HT1080 (cell line): Measurements from ENCODE around the gene FADS2. TPM values are rescaled to one million over a fixed set of nuclear protein-coding genes. Genes with fewer than 3 reads are reported as not detected.

Experiments
- DNase-seq: peaks from one replicate; pipeline ENCODE4 v3.0.0-alpha.2; 2015; ENCODE audit warnings: low read depth
- polyA plus RNA-seq, 2 experiments: library from polyadenylated mRNA; depleted of rRNA; stranded (reverse); fragments of >200 nt; gene quantifications; 2 replicates each; pipeline ENCODE4 v1.2.3, GENCODE V29; 2015
- total RNA-seq: library from RNA; depleted of rRNA; stranded (reverse); fragments of >200 nt; shearing (Covaris generic); gene quantifications from 2 replicates; pipeline ENCODE4 v1.2.3, GENCODE V29; 2014; rRNA removed

FADS2 gene
- total RNA-seq: 105 and 125 TPM in 2 replicates
- polyA plus RNA-seq (2015; cell fraction: cytosol; rRNA removed): 66.8 and 76.0 TPM in 2 replicates
- polyA plus RNA-seq (2015; cell fraction: nucleus; rRNA removed): 118 and 122 TPM in 2 replicates

DNA sequence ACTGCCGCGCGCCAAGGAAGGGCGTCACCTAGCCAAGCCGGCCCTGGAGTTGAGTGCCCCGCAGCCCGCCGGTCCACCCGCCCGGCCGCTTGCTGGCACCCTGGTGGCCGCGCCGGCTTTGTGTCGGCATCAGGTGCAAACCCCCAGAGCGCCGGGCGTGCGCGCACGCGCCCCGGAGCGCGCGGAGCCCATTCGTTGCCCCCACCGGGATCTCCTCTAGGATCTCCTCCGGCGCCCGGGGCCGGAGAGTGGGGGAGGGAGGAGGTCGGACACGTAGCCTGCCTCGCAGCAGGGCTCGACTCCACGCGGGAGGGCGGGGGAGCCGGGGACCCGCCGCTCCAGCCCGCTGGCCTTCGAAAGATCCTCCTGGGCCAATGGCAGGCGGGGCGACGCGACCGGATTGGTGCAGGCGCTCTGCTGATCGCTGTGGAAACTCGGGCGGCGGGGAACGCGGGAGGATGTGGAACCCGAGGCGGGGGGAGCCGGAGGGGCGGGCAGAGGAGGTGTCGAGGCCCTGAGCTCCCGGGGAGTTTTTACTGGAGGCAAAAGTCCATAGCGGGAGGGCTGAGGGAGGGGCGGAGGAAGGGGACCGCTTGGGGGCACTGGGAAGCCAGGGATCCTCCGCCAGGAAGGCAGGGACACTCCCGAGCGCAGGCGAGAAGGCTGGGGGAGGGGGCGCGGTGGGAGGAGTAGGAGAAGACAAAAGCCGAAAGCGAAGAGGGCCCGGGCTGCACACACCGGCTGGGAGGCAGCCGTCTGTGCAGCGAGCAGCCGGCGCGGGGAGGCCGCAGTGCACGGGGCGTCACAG lies at the start of gene FADS2:
Gene FADS2 (plus strand): TSS at position 730 of the 808 bp plus-strand sequence. CDS start 91 bp downstream, outside the sequence.
- DNase-seq: peak; percentile 89

DNA sequence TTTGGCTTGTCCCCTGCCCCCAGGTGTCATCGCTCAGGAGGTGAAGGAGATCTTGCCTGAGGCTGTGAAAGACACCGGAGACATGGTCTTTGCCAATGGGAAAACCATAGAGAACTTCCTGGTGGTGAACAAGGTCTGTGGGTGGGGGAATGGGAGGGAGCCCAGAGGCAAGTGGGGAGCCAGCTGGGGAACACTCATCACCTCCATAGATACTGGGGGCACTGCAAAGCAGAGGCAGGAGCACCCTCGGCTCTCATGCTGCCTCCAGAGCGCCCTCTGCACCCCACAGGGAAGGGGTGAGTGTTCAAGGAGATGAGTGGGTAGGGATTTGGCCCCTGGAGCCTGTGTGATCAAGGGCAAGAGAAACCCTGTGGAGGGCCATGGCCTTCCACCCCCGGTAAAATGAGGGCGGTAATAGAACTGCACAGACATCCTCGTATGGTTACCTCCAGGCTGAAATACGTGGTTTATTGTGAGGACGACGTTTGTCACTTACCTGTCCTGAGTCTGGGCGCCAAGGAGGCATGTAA lies 49.7 kb upstream of the FADS2 start:
- DNase-seq: no peak

DNA sequence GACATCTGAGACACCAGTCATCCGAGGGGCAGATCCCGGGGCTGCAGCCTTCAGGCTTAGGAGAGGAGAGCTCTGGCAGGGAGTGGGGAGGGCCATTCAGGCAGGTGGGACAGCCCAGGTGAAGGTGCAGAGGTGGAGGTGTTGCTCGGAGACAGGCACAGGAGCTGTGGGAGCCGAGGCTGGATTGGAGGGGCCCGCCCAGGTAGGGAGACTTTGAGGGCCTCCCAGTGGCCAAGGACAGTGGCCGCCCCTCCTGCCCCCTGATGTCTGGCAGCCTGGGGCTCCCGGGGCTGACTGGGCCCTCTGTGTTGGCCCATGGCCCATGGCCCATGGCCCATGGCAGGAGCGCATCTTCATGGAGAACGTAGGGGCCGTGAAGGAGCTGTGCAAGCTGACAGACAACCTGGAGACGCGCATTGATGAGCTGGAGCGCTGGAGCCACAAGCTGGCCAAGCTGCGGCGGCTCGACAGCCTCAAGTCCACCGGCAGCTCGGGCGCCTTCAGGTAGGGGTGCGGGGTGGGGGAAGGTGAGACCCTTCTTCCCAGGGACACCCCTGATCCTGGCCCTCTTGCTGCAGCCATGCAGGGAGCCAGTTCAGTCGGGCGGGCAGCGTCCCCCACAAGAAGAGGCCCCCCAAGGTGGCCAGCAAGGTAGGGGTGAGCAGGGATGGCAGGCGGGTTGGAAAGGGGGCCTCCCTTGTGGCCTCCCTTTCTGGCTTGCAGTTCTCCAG lies 49.0 kb upstream of the FADS2 start:
- DNase-seq: no peak

DNA sequence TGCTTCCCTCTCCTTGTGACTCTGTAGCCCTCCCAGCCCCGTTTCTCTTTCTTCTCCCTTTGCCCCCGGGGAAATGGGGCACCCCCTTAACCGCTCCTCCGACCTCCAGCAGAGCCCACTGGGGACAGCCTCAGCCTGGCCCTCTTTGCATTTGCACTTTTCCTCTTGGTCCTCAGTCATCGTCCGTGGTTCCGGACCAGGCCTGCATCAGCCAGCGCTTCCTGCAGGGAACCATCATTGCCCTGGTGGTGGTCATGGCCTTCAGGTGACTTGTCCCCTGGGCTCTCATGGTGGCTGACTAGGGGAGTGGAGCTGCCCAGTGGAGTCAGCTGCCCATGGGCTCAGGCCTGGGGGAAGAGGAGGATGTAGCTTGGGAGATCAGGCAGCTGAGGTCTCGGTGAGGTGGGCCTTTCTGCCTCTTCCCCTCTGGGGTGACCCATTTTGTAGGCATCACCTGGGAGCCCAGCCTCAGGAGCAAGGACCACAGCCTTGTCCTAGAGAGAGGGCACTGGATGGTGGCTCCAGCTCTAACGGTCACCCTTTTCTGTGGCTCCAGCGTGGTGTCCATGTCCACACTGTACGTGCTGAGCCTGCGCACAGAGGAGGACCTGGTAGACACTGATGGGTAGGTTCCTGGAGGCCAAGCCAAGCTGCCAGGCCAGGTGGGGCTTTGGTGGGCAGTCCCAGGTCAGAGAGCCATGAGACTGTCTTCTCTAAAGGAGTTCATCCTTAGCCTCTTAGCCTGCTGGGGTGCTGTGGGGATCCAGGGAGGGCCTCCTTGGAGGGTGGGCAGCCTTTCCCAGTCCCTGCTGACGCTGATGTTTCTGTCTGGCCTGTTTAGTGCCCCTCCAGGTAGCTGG lies 48.2 kb upstream of the FADS2 start:
- no peak for DNase-seq

DNA sequence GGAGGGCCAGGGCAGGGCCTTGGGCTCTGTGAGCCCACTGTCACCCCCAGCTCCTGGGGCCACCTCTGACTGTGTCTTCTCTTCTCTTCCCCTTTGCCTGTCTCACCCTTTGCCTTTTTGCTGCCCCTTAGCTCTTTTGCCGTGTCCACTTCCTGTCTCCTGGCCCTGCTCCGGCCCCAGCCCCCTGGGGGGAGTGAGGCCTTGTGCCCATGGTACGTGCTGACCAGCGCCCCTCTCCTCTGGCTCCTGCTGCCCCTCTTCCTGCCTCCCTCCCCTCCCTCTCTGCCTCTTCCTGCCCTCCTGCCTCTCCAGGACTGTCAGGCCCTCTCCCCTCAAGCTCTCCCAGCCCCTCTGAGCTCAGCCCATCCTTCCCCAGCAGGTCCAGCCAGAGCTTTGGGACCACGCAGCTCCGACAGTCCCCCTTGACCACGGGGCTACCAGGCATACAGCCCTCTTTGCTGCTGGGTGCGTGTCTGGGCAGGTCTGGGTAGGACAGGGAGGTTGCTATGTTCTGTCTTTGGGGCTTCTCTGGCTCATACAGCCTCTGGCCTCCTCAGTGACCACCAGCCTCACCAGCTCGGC lies 47.4 kb upstream of the FADS2 start:
- DNase-seq: no peak

DNA sequence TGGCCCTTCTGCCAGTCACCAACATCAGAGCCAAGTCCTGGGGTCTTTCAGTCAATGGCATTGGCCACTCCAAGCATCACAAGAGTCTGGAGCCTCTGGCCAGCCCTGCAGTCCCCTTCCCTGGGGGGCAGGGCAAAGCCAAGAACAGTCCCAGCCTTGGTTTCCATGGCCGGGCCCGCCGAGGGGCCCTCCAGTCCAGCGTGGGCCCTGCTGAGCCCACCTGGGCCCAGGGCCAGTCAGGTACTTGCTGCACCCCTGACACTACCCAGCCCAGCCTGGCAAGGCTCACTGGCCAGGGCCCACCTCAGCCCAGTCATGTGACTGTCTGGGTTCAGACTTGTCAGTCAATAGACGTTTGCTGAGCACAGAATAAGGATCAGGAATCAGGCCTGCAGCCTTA lies 46.5 kb upstream of the FADS2 start:
- no peak for DNase-seq

DNA sequence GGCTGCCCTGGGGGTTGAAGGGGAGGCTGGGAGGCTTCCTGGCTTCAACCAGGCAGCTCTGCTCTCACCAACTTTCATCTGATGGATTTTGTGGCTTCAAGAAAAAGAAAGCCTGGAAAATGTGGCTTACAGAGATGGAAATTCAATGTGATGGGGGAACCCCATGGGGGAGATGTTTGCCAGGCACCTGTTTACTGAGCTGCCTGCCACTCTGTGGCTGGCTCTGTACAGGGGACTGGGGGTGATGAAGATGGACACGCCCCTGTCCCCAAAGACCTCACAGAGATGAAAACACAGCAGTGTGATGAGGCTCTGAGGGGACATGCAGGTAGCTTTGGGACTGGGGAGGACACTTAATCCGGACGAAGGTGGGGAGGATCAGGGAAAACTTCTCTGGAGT lies 45.8 kb upstream of the FADS2 start:
- no peak for DNase-seq

DNA sequence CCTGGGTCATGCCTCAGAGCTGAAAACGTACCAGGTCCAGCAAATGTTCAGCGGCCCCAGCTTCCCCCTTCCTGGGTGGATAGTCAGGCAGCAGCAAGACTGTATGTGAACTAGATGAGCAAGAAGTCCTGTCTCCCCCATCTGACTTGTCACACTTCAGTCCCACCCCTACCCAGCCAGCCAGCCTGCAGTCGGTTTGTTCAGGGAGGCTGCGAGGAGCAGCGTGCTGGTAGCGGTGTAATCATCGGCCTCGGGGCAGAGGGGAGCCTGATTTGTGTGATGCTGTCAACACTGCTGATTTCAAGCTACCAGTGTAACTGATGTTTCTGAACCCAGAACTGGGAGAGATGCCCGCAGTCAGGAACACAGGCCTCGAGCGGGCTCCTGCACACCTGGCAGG lies 45.3 kb upstream of the FADS2 start:
- no peak for DNase-seq

DNA sequence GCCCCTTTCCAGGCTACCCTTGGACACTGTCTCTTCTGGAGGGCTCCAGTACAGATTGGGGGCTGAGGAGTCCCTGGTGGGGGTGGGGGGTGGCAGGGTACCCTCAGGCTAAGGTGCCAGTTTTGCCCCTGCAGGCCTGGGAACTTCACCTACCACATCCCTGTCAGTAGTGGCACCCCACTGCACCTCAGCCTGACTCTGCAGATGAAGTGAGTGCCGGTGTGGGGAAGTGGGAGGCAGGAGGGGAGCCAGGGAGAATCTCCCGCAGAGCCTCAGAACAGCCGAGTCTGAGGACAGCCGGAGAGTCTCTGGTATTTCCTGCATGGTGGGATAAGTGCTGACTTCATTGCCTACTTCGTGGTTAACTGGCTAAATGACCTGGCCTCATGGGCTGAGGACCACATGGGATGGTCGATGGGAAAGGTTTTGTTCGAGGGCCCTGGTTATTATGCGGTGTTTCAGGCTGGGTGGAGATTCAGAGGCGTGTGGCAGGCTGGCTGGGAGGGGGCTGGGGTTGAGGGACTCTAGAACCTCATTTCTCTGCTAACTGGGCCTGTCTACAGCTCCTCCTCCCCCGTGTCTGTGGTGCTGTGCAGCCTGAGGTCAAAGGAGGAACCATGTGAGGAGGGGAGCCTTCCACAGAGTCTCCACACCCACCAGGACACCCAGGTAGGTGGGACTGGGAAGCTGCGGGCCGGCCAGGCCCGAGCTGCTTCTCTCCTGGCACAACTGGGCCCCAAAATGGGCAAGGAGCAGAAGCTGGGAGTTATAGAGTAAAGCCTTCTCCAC lies 44.2 kb upstream of the FADS2 start:
- DNase-seq: peak; percentile 40

DNA sequence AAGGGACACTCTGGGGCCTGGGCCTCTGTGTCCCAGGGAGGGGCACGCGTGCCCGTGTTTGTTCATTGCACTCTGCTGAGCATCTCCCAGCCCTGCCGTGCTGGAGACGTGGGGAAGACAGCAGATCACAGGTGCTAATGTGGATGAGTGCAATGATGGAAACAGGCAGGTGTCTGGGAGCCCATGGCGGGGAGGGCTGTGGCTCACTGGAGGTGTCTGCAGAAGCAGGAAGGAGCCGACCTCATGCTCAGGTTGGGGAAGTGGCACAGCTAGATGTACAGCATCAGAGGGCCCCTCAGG lies 43.6 kb upstream of the FADS2 start:
- DNase-seq: no peak

DNA sequence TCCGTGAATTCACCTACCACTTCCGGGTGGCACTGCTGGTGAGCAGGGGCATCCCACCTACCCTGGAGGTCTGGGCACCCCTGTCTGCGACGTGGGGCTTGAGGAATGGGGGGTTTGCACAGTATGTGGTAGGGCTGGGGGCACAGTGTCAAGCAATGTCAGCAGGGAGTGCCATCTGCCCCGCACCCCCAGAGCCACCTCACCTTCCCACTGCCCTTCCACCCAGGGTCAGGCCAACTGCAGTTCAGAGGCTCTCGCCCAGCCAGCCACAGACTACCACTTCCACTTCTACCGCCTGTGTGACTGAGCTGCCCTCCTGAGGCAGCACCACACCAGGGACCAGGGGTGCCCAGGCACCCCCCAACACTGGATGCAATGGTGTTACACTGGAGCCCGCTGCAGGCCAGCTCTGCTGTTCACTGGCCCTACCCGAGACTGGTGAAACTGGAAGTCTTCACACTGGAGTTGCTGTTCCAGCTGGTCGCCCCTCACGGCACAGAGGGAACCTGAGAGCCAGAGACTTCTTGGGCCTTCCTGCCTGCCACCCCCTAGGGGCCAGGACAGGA lies 42.2 kb upstream of the FADS2 start:
- DNase-seq: no peak

DNA sequence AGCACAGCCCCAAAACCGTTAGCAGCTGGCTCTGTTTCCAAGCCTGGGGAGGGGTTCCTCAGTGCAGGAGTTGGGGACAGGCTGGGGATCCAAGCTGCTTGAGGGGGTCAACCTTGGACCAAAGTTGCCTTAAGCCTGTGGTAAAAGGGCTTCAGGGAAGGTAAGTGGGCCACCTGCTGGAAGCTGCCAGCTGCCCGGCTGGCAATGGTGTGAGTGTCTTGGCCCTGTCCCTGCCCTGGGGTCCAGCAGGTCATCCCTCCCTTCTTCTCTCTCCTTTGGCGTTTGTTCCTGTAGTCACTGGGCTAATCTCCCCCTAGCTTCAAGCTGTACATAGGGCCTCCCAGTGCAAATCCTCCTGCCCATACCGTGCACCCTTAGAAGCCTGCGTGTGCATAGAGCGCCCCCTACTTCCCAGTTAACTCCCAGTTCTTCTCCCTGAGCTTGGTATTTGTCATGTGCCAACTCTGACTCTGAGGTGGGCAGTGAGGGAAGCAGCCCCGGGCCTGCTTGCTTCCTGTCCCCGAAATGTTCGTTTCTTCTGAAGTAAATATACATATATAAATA lies 40.1 kb upstream of the FADS2 start:
- DNase-seq: peak; percentile 64

DNA sequence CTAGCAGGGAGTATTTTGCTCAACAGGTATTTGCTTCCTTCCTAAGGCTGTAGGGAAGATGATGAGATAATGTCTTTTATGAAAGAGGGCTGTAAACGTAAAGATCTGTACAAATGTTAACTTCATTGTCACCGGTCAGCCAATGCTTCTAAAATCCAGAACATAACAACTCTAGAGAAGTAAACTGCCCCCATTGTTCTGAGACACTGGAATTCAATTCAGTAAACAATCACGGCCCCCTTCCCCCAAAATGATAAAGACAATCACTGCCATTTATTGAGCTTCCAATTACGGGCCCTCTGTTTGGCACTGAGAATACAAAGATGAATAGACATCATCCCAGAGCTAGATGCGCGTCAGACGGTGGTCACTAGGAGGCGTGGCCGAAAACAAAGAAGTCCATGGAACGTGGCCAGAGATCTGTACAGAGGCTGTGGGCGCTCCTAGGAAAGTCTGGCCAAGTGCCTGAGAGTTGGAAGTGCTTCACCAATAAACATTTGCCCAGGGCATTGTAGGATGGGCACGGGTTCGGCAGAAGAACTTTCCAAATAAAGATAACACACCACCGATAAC lies 36.3 kb upstream of the FADS2 start:
- peak; percentile 84 for DNase-seq

DNA sequence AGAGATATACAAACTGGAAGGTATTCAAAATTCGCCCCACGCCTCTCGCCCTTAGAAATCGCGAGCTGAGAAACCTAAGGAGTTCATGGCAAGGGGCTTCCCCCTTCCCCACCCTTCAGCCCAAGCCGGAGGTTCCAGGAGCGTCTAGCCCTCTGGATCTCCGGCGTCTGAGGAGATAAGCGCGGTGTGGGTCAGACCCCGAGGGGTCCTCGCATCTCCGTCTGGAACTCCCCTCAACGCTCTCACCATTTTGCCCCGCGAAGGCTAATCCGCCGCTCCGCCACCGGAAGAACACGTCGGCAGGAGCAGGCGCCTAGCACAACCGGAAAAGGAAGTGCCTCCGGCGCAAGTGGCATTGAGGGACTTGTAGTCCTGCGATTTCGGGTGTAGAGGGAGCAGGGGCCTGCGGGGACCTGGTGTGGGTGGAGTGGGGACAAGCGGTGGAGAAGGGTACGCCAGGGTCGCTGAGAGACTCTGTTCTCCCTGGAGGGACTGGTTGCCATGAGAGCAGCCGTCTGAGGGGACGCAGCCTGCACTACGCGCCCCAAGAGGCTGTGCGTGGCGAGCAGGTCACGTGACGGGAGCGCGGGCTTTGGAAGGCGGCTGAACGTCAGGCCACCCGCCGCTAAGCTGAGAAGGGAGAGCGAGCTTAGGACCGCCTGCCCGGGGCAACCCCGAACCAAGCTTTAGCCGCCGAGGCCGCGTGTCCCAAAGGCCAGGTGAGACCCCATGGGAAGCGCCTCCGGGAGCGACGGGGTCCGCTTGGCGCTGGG lies 35.6 kb upstream of the FADS2 start, which contains the start of the genes FEN1 and TMEM258:
Gene FEN1 (plus strand): TSS at position 602 of the 773 bp plus-strand sequence. CDS start 2,451 bp downstream, outside the sequence.
Gene TMEM258 (minus strand): TSS at position 290 of the 773 bp plus-strand sequence. CDS start 41 bp downstream, at position 249.
- DNase-seq: peak; percentile 91

DNA sequence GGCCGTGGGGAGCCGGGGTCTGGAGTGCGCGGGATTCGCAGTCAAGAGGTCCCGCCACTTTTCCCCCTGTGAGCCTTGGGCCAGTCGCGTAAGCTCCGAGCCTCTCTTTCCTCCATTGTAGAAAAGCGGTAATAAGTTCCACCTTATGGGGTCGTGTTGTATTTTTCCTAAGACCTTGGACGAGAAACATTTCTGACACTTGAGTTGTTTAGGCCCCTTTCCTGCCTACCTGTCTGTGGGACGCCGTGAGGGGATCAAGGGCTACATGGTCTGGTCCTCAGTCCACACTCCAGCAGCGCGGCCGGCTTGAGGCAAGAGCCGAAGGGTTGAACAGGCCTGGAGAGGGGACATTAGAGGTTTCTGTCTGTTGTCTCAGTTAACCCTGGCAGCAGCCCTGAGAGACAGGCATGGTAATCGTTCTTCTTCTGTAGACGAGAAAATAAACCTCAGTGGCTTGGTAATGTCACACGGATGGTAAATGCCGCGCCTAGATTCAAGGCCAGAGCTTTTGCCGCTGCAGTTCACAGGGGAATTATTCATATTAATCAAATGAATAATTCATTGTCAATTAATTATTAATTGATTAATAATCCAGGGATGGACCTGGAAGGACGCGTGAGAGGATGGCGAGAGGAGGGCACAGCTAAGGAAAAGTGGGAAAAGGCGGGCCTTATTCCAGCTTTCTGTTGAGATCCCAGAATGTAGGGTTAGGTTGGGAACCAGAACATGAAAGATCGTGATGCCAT lies 34.8 kb upstream of the FADS2 start:
- DNase-seq: no peak

DNA sequence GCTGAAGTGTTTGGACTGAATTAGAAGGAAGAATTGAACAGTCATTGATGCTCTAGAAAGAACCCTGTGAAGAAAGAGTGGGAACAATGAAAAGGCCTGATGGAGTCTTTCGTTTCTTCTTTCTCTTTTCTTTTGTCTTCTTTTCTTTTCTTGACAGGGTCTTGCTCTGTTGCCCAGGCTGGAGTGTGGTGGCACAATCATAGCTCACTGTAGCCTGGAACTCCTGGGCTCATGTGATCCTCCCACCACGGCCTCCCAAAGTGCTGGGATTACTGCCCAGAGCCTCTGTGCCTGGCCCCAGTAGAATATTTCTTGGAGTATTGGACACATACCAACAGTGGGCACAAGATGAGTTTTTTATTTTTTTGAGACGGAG lies 34.3 kb upstream of the FADS2 start:
- DNase-seq: no peak

DNA sequence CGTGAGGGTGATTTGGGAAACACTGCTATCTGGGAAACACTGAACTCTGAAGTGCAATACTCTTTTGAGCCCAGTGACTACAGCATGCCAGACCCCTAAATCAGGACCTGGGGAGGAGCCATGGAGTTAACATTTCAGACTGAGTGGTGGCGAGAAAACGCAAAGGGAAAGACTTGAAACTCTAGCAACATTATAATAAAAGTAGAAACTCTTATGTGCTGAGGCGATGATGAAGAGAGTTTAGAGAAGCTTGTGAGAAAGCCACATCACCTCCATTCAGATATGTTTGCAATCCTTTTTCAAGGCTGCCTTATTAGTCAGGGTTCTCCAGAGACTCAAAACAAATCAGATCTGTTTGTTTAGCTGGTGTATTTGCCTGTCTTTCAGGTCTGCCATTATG lies 33.5 kb upstream of the FADS2 start:
- DNase-seq: no peak
